Upper lobe of left lung (tissue), 6 donors: ENCODE results near the gene MST1R. TPM values are rescaled to one million over a fixed set of nuclear protein-coding genes. Genes with fewer than 3 reads are reported as not detected.

Experiments used
- ATAC-seq, 2 donors: fragments of 200-7000 bp; cut with Tn5 transposase; one replicate each; pipeline ENCODE4 v1.9.1; 2022; ENCODE audit warnings: mild to moderate bottlenecking in 2 of 2, moderate library complexity in 2 of 2; ENCODE audit not compliant: low FRiP score in 2 of 2
- DNase-seq, 2 donors: peaks; one replicate each; pipeline ENCODE4 v3.0.0-alpha.2; 2019 to 2020
- H3K27ac ChIP-seq, 4 donors: fragments of 200-600 bp; sonication (generic); one replicate each; pipeline ENCODE4 v1.5.1; 2016 to 2019
- H3K27me3 ChIP-seq, 4 donors: fragments of 200-600 bp; sonication (generic); one replicate each; pipeline ENCODE4 v1.5.1; 2017 to 2019
- H3K36me3 ChIP-seq, 4 donors: fragments of 200-600 bp; sonication (generic); one replicate each; pipeline ENCODE4 v1.5.1; 2016 to 2019
- H3K4me1 ChIP-seq, 4 donors: fragments of 200-600 bp; sonication (generic); one replicate each; pipeline ENCODE4 v1.5.1; 2018 to 2019
- H3K4me3 ChIP-seq, 4 donors: fragments of 200-600 bp; sonication (generic); one replicate each; pipeline ENCODE4 v1.5.1; 2017 to 2019; ENCODE audit warnings: mild to moderate bottlenecking in 2 of 4, moderate library complexity in 1 of 4
- H3K9me3 ChIP-seq, 4 donors: fragments of 200-600 bp; sonication (generic); one replicate each; pipeline ENCODE4 v1.5.1; 2018 to 2019
- EP300 ChIP-seq, 4 donors: sonication (generic); formaldehyde crosslinking; IDR thresholded peaks; one replicate each; pipeline ENCODE4 v1.5.1; 2017; ENCODE audit warnings: antibody characterized with exemption in 4 of 4, control low read depth in 2 of 4
- POLR2A ChIP-seq, 4 donors: fragments of 450-650 bp; IDR thresholded peaks; one replicate each; pipeline ENCODE4 v1.5.1; 2016 to 2017; ENCODE audit warnings: antibody characterized with exemption in 4 of 4, mild to moderate bottlenecking in 2 of 4
- POLR2AphosphoS5 ChIP-seq, 2 donors: sonication (generic); formaldehyde crosslinking; IDR thresholded peaks; one replicate each; pipeline ENCODE4 v1.5.1; 2017; ENCODE audit warnings: antibody characterized with exemption in 2 of 2
- WGBS, 2 donors: methylation state at CpG; one replicate each; pipeline ENCODE4 v1.1.5; 2017 to 2018; 5-methylcytosine and 5-hydroxymethylcytosine counted together
- total RNA-seq, 6 donors: library from RNA; depleted of rRNA in 4 of 6; stranded (reverse); fragments of >200 nt in 4 of 6; gene quantifications; one replicate each; pipeline versions ENCODE4 v1.1.0 to v1.2.1, GENCODE V29; 2016 to 2021
- TF ChIP-seq, protein P1 (sequence below), 6 experiments: fragments of 450-650 bp in 4 of 6; fragments of 200-600 bp in 2 of 6; sonication (generic) in 2 of 6; IDR thresholded peaks; one replicate each; pipeline ENCODE4 v1.5.1; 2016 to 2019; ENCODE audit warnings: antibody characterized with exemption in 6 of 6
- donor health status: DM: no; HTN: no; CAD: no; lungs with moderate emphysema.
- donor health status: DM: no; HTN: yes; CAD: no; lungs with severe emphysema.

Gene MST1R
- total RNA-seq, 6 donors from 2014 or later: 24.5 to 97.4 (median 36.4) TPM

DNA sequence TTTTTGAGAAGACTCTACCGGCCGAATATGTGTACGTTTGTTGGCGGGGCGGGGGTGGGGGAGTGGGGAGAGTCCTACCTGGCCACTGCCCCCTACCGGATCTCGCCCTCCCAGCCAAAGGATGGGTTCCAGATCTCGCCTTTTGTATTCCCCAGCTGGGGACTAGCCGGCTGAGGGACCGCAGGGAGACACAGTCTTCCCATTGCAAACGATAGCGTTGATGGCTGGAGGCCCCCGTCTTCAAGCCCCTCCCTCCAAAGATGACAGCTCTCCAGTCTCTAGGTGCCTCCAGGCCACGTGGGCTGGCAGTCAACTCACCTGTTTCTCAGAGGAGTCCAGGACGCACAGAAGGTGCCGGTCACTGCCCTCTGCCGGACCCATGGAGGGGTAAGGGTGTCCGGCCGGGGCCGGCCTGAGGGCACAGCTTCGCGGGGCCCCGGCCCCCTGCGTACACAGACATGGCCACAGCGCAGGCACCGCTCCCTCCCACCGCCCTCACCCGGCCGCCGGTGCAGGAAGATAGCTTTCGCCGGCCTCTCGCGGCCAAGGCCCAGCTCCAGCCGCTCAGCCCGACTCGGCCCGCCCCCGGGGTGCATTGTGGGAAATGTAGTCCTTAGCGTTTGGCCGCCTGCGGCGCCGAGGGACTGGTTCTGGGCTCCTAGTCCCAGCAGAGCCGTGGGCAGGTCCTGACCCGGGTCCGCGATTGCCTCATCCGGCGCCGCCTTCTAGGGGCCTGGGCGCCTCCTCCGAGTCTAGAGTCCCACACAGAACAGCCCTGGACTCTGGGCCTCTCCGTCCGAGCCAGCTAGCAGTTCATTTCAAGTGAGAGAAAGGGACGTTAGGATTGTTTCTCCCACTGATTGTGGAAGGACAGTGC, 25.9 kb upstream of the MST1R start, which contains the start of gene MON1A:
Gene MON1A, minus strand, starts transcription at position 521 of the 877 bp plus-strand sequence. CDS start 16,465 bp downstream, outside the sequence.
- DNase-seq: peak; percentile 96 to 98
- H3K9me3 ChIP-seq: no peaks in the 10 kb centered on the region
- 1 to 4% methylated on average over 9 to 40 of the region's 56 CpGs for WGBS, 2 donors
- no peaks in the 10 kb centered on the region for H3K27me3 ChIP-seq
- H3K4me1 ChIP-seq: peaks cover 15 to 26% (median 18%) of the 10 kb centered on the region in 4 donors
- H3K4me3 ChIP-seq: peak within 1 kb of the TSS; percentile 53 to 90 (median 76)
- TF ChIP-seq POLR2AphosphoS5 (IDR thresholded peaks at IDR 0.05) (peak in 1 of 2 donors; percentile 69), EP300 (IDR thresholded peaks at IDR 0.05) (peak in 1 of 4 donors; percentile 40), POLR2A (IDR thresholded peaks at IDR 0.05) (peak in 3 of 4 donors; percentile 44 to 73 (median 51))
- TF ChIP-seq, protein P1, sequence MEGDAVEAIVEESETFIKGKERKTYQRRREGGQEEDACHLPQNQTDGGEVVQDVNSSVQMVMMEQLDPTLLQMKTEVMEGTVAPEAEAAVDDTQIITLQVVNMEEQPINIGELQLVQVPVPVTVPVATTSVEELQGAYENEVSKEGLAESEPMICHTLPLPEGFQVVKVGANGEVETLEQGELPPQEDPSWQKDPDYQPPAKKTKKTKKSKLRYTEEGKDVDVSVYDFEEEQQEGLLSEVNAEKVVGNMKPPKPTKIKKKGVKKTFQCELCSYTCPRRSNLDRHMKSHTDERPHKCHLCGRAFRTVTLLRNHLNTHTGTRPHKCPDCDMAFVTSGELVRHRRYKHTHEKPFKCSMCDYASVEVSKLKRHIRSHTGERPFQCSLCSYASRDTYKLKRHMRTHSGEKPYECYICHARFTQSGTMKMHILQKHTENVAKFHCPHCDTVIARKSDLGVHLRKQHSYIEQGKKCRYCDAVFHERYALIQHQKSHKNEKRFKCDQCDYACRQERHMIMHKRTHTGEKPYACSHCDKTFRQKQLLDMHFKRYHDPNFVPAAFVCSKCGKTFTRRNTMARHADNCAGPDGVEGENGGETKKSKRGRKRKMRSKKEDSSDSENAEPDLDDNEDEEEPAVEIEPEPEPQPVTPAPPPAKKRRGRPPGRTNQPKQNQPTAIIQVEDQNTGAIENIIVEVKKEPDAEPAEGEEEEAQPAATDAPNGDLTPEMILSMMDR (IDR thresholded peaks at IDR 0.05): peak in 4 of 6 experiments; percentile 3 to 65 (median 42)
- peak; percentile 98 to 99 for ATAC-seq
- no peaks in the 10 kb centered on the region for H3K36me3 ChIP-seq
- peak within 1 kb of the TSS; percentile 72 to 88 (median 84) for H3K27ac ChIP-seq

DNA sequence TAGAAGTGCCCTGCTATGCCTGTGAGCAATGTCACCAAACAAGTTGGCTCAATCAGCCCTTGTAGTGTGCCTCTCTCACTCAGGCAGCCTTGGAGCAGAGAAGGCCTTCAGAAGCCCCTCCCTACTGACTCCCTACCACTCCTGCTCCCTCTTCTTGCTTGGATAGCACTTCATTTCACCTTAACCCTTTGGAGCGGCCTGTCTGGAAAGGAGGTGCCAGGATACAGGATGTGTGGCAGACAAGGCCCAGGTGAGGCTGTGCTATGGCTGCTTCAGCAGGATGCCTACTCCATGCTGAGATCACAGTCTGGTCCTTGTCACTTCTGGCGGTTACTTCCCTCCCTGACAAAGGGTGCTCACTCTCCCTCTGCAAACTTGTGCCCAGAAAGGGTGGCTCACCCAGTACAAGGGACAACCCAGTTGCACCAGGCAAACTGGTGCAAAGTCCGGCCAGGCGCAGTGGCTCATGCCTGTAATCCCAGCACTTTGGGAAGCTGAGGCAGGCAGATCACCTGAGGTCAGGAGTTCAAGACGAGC, 24.9 kb upstream of the MST1R start:
- Histone ChIP-seq H3K36me3 (no peaks in the 10 kb centered on the region), H3K27ac (peak overlapping the region; percentile 19 to 83 (median 66)), H3K4me3 (peak overlapping the region in 3 of 4 donors; percentile 53 to 90 (median 73)), H3K9me3 (no peaks in the 10 kb centered on the region), H3K4me1 (peaks cover 15 to 26% (median 18%) of the 10 kb centered on the region in 4 donors), H3K27me3 (no peaks in the 10 kb centered on the region)
- DNase-seq (peak in 1 of 2 donors; percentile 55), ATAC-seq (peak in 1 of 2 donors; percentile 68)
- 62 to 64% methylated on average over 4 to 5 of the region's 5 CpGs for WGBS, 2 donors
- no peak for TF ChIP-seq POLR2AphosphoS5 (IDR thresholded peaks at IDR 0.05)
- TF ChIP-seq POLR2A (IDR thresholded peaks at IDR 0.05): no peak
- TF ChIP-seq, protein P1 (IDR thresholded peaks at IDR 0.05): no peak
- no peak for TF ChIP-seq EP300 (IDR thresholded peaks at IDR 0.05)

DNA sequence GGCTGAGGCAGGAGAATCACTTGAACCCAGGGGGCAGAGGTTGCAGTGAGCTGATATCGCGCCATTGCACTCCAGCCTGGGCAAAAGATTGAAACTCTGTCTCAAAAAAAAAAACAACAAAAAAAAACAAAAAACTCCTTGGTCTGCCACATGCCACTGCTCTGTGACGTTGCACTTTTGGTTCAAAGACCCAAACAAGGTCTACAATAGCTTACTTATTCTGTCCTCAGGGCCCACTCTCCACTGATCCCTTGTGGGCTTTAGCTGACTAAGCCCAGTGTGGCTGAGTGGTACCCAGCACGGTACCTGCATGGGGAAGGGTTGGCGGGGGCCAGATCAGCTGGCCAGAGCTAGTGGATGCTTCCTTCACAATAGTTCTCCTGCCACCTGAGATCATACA, 24.1 kb upstream of the MST1R start:
- DNase-seq (no peak), ATAC-seq (no peak)
- H3K9me3 ChIP-seq: no peaks in the 10 kb centered on the region
- WGBS, 2 donors: 84 to 92% methylated on average over 4 to 5 of the region's 5 CpGs
- TF ChIP-seq, protein P1 (IDR thresholded peaks at IDR 0.05): no peak
- TF ChIP-seq EP300 (IDR thresholded peaks at IDR 0.05) (no peak), POLR2AphosphoS5 (IDR thresholded peaks at IDR 0.05) (no peak), POLR2A (IDR thresholded peaks at IDR 0.05) (no peak)
- H3K36me3 ChIP-seq: no peaks in the 10 kb centered on the region
- no peaks in the 10 kb centered on the region for H3K27me3 ChIP-seq
- H3K4me3 ChIP-seq: no peak overlapping the region
- peaks cover 15 to 26% (median 18%) of the 10 kb centered on the region in 4 donors for H3K4me1 ChIP-seq
- H3K27ac ChIP-seq: peak overlapping the region; percentile 19 to 83 (median 53)

DNA sequence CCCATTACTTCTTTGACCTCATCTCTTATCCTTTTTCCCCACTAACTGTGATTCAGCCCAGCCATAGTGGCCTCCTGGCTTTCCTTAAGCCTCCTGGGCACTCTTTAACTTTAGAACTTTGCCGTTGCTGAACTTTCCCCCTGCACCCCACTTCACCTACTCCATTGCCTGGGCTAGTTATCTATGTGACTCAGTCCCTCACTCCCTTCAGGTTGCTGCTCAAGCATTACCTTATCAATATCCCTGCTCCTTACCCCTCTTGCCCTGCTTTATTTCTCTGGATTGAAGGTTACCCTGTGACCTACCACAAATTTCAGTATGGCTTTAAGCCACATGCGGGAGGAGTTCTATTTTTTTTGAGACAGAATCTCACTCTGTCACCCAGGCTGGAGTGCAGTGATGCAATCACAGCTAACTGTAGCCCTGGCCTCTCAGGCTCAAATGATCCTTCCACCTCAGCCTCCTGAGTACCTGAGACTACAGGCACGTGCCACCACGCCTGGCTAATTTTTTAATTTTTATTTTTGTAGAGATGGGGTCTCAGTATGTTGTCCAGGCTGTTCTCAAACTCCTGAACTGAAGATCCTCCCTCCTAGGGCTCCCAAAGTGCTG, 22.6 kb upstream of the MST1R start:
- Histone ChIP-seq H3K27ac (no peak overlapping the region), H3K36me3 (no peaks in the 10 kb centered on the region), H3K9me3 (no peaks in the 10 kb centered on the region), H3K27me3 (no peaks in the 10 kb centered on the region), H3K4me1 (peaks cover 15 to 26% (median 18%) of the 10 kb centered on the region in 4 donors), H3K4me3 (no peak overlapping the region)
- DNase-seq: no peak
- ATAC-seq: no peak
- WGBS, 2 donors: 72 to 81% methylated on average over 4 of the region's 4 CpGs
- TF ChIP-seq EP300 (IDR thresholded peaks at IDR 0.05): no peak
- TF ChIP-seq POLR2A (IDR thresholded peaks at IDR 0.05): no peak
- TF ChIP-seq, protein P1 (IDR thresholded peaks at IDR 0.05): no peak
- no peak for TF ChIP-seq POLR2AphosphoS5 (IDR thresholded peaks at IDR 0.05)
